ENCODE data around the gene SIX2.

DNA sequence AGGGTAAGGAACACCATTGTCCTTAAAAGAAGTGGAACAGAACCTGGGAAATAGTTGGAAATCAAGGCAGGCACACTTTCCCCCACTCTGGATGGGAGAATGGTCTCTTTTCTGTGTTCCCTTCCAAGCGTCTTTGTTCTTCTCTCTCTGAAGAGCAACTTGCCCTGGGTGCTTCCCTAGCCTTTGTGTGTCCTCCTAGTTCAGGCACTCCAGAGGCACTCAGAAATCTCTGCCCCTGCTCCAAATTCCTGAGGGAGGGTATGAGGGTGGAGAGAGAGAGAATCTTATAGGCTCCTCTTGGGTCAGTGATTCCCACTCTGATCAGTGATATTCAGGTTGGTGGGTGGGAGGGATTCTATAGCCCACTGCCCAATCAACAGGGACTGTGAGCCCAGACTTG, 8.8 kb upstream of the SIX2 start:
- TF ChIP-seq, protein P1, sequence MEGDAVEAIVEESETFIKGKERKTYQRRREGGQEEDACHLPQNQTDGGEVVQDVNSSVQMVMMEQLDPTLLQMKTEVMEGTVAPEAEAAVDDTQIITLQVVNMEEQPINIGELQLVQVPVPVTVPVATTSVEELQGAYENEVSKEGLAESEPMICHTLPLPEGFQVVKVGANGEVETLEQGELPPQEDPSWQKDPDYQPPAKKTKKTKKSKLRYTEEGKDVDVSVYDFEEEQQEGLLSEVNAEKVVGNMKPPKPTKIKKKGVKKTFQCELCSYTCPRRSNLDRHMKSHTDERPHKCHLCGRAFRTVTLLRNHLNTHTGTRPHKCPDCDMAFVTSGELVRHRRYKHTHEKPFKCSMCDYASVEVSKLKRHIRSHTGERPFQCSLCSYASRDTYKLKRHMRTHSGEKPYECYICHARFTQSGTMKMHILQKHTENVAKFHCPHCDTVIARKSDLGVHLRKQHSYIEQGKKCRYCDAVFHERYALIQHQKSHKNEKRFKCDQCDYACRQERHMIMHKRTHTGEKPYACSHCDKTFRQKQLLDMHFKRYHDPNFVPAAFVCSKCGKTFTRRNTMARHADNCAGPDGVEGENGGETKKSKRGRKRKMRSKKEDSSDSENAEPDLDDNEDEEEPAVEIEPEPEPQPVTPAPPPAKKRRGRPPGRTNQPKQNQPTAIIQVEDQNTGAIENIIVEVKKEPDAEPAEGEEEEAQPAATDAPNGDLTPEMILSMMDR (conservative IDR thresholded peaks at IDR 0.05; ENCODE audit: low read length): no peak
- TF ChIP-seq EZH2phosphoT487 (IDR thresholded peaks at IDR 0.05; ENCODE audit: borderline replicate concordance, low read depth, low read length): no peak
